ENCODE data around the gene ELL2.

DNA sequence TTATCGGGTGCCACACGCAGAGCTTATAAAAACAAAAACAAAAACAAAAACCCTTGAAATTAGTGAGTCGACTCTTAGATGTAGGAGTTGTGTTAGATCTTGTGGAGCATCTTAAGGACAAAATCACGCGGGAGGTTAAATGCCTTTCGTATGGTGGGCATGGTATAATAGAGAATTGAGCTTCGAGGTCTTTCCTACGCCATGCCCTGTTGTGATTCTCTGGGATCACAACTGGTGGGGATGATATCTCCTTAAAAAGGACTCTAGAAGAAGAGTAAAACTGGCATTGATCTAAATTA is 773 bp upstream of the ELL2 start:
- TF ChIP-seq, protein P1, sequence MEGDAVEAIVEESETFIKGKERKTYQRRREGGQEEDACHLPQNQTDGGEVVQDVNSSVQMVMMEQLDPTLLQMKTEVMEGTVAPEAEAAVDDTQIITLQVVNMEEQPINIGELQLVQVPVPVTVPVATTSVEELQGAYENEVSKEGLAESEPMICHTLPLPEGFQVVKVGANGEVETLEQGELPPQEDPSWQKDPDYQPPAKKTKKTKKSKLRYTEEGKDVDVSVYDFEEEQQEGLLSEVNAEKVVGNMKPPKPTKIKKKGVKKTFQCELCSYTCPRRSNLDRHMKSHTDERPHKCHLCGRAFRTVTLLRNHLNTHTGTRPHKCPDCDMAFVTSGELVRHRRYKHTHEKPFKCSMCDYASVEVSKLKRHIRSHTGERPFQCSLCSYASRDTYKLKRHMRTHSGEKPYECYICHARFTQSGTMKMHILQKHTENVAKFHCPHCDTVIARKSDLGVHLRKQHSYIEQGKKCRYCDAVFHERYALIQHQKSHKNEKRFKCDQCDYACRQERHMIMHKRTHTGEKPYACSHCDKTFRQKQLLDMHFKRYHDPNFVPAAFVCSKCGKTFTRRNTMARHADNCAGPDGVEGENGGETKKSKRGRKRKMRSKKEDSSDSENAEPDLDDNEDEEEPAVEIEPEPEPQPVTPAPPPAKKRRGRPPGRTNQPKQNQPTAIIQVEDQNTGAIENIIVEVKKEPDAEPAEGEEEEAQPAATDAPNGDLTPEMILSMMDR (optimal IDR thresholded peaks at IDR 0.05 in 1 of 3, IDR thresholded peaks at IDR 0.05 in 1 of 3, conservative IDR thresholded peaks at IDR 0.05 in 1 of 3; ENCODE audit: extremely low read depth in 1 of 3, insufficient read depth in 2 of 3, low read length in 3 of 3): no peak
- TF ChIP-seq EZH2 (IDR thresholded peaks at IDR 0.05; ENCODE audit: low read length): no peak
